Ascending aorta (tissue), 2 donors: ENCODE measurements around the gene DPYSL4. TPM values are rescaled to one million over a fixed set of nuclear protein-coding genes. Genes with fewer than 3 reads are reported as not detected.

ENCODE experiments used
- DNase-seq, 2 donors: peaks; one replicate each; pipeline ENCODE4 v3.0.0-alpha.2; 2019; ENCODE audit warnings: low spot score in 2 of 2
- H3K27ac ChIP-seq, 2 donors: fragments of 200-600 bp; sonication (generic); one replicate each; pipeline ENCODE4 v1.5.1; 2016 to 2017; ENCODE audit warnings: mild to moderate bottlenecking in 1 of 2
- H3K27me3 ChIP-seq: fragments of 200-600 bp; sonication (generic); one replicate; pipeline ENCODE4 v1.5.1; 2017
- H3K36me3 ChIP-seq, 2 donors: fragments of 200-600 bp; sonication (generic); one replicate each; pipeline ENCODE4 v1.5.1; 2016
- H3K4me1 ChIP-seq, 2 donors: fragments of 200-600 bp; sonication (generic); one replicate each; pipeline ENCODE4 v1.5.1; 2016 to 2017; ENCODE audit warnings: mild to moderate bottlenecking in 1 of 2
- H3K4me3 ChIP-seq, 2 donors: fragments of 200-600 bp; sonication (generic); one replicate each; pipeline ENCODE4 v1.5.1; 2016 to 2017; ENCODE audit warnings: mild to moderate bottlenecking in 1 of 2
- H3K9me3 ChIP-seq, 2 donors: fragments of 200-600 bp; sonication (generic); one replicate each; pipeline ENCODE4 v1.5.1; 2016
- CTCF ChIP-seq, 3 experiments: fragments of 200-600 bp in 2 of 3; fragments of 450-650 bp in 1 of 3; sonication (generic) in 2 of 3; IDR thresholded peaks; one replicate each; pipeline ENCODE4 v1.5.1; 2016 to 2019; ENCODE audit warnings: antibody characterized with exemption in 3 of 3, mild to moderate bottlenecking in 1 of 3, moderate library complexity in 1 of 3
- intact Hi-C: fragments of 100-400 bp; cut with DNase I; formaldehyde crosslinking; loops from one replicate; pipeline ENCODE4 v1.15.1; 2023
- total RNA-seq: library from RNA; depleted of rRNA; stranded (reverse); fragments of >200 nt; gene quantifications from one replicate; pipeline ENCODE4 v1.1.0, GENCODE V29; 2016

The DPYSL4 gene
- total RNA-seq, 1 donor from 2014 or later, result not detected

GRCh38 chr10:132178672-132179545 is 7.8 kb upstream of the DPYSL4 start:
- no peak for TF ChIP-seq CTCF (IDR thresholded peaks at IDR 0.05)
- no peaks in the 10 kb centered on the region for H3K27me3 ChIP-seq
- intact Hi-C loops, result no loop called here
- no peaks in the 10 kb centered on the region for H3K9me3 ChIP-seq
- no peaks in the 10 kb centered on the region for H3K4me1 ChIP-seq
- H3K36me3 ChIP-seq, result no peaks in the 10 kb centered on the region
- no peak for DNase-seq
- no peak overlapping the region for H3K27ac ChIP-seq
- H3K4me3 ChIP-seq, result no peak overlapping the region

DNA sequence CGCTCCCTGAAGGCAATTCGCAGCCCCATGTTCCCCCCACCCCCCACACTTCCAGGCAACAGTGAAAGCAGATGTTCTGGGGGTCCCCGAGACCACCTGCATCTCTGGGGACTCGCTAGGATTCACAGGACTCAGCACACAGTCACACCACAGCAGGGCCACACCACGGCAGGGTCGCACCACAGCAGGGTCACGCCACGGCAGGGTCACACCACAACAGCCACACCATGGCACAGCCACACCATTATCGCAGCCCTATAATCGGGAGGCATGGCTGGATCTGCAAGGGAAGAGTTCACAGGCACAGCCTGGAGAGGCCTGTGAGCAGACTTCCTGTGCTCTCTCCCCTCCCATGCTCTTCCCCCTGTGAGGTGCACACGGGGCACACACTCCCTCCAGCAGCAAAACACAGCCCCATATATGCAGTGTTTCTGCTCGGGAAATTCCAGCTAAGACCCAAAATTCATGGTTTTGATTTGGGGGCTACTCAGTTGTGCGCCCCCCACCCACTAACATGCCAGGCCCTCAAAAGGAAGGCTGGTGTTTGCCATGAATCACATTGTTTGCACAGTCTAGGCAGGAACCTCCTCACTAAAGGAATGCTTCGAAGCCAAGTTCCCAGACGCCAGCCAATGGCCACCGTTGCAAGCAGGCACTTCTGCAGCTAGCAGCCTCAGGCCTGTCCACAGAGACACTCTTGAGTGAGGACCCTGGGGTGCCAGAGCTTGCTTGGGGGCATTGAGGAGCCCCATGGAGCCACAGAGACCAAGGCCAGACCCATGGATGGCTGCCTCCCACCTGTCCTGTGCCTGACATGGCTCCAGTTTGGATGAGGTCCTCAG is 7.0 kb upstream of the DPYSL4 start:
- intact Hi-C loops, result no loop called here
- no peaks in the 10 kb centered on the region for H3K36me3 ChIP-seq
- H3K27ac ChIP-seq, result no peak overlapping the region
- no peaks in the 10 kb centered on the region for H3K4me1 ChIP-seq
- TF ChIP-seq CTCF (IDR thresholded peaks at IDR 0.05), result no peak
- no peaks in the 10 kb centered on the region for H3K9me3 ChIP-seq
- DNase-seq, result no peak
- H3K4me3 ChIP-seq, result no peak overlapping the region
- peaks cover under 1% of the 10 kb centered on the region for H3K27me3 ChIP-seq

DNA sequence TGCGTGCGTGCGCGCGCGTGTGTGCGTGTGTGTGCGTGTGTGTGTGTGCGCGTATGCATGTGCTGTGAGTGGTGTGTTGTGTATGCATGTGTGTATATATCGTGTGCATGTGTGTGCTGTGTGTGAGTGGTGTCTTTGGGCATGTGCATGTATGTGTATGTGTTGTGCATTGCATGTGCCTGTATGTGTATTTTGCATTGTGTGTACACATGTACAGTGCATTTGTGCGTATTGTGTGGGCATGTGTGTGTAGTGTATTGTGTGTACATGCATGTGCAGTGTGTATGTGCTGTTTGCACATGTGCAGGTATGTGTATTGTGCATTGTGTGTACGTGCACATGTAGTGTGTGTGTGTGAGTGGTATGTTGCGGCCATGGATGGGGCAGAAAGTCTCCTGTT is 6.0 kb upstream of the DPYSL4 start:
- Histone ChIP-seq H3K36me3 (no peaks in the 10 kb centered on the region), H3K9me3 (no peaks in the 10 kb centered on the region), H3K4me1 (peaks cover under 1 to 1% of the 10 kb centered on the region in 2 donors), H3K27me3 (peaks cover 10% of the 10 kb centered on the region), H3K27ac (no peak overlapping the region), H3K4me3 (no peak overlapping the region)
- intact Hi-C loops, result no loop called here
- DNase-seq, result no peak
- TF ChIP-seq CTCF (IDR thresholded peaks at IDR 0.05), result no peak

GRCh38 chr10:132181691-132182425 is 4.9 kb upstream of the DPYSL4 start:
- H3K27me3 ChIP-seq, result peaks cover 18% of the 10 kb centered on the region
- no peak for TF ChIP-seq CTCF (IDR thresholded peaks at IDR 0.05)
- H3K27ac ChIP-seq, result no peak overlapping the region
- H3K4me1 ChIP-seq, result peaks cover 4 to 9% of the 10 kb centered on the region in 2 donors
- H3K4me3 ChIP-seq, result no peak overlapping the region
- DNase-seq, result no peak
- H3K36me3 ChIP-seq, result no peaks in the 10 kb centered on the region
- intact Hi-C loops, result no loop called here
- no peaks in the 10 kb centered on the region for H3K9me3 ChIP-seq

GRCh38 chr10:132182591-132182990 is 4.2 kb upstream of the DPYSL4 start:
- Histone ChIP-seq H3K4me3 (no peak overlapping the region), H3K9me3 (no peaks in the 10 kb centered on the region), H3K36me3 (no peaks in the 10 kb centered on the region), H3K27me3 (peaks cover 24% of the 10 kb centered on the region), H3K4me1 (peaks cover 4 to 12% of the 10 kb centered on the region in 2 donors), H3K27ac (no peak overlapping the region)
- DNase-seq, result no peak
- intact Hi-C loops, result no loop called here
- no peak for TF ChIP-seq CTCF (IDR thresholded peaks at IDR 0.05)
